ENCODE measurements around the gene WIPF2. TPM values are rescaled to one million over a fixed set of nuclear protein-coding genes. Genes with fewer than 3 reads are reported as not detected.

Gene WIPF2
- total and polyA plus RNA-seq, 12 donors = 5.2 to 30.2 (median 15.2) TPM

DNA sequence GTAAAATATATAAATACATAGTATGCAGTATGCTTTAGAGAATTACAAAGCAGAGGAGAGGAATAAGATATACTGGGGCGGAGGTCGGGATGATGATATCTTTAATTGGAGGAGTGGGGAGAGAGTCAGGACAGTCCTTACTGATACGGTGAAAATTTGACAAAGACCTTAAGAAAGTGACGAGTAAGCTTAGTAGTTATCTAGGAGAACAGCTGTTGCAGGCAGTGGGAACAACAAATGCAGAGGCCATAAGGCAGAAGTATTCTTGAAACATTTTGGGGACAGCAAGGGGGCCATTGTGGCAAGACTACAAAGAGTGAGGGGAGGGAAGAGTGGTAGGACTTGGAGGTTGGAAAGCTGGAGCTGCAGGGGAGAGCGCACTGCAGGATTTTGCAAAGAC, 46.2 kb downstream of the WIPF2 start:
- H3K9me3 ChIP-seq (replicated peaks in 1 of 3) = no peaks in the 10 kb centered on the region
- H3K4me3 ChIP-seq = no peak overlapping the region
- H3K27ac ChIP-seq = no peak overlapping the region
- peaks cover 0 to 61% of the 10 kb centered on the region in 2 donors for H3K36me3 ChIP-seq (replicated peaks in 1 of 2)
- WGBS, 4 donors = 89 to 92% (median 90%) methylated on average over 5 of the region's 5 CpGs
- H3K4me1 ChIP-seq (replicated peaks in 1 of 2) = no peaks in the 10 kb centered on the region
- intact Hi-C loops (cut with DNase I) = no loop called here
- DNase-seq = no peak
- H3K27me3 ChIP-seq = no peaks in the 10 kb centered on the region
- TF ChIP-seq, protein P1, sequence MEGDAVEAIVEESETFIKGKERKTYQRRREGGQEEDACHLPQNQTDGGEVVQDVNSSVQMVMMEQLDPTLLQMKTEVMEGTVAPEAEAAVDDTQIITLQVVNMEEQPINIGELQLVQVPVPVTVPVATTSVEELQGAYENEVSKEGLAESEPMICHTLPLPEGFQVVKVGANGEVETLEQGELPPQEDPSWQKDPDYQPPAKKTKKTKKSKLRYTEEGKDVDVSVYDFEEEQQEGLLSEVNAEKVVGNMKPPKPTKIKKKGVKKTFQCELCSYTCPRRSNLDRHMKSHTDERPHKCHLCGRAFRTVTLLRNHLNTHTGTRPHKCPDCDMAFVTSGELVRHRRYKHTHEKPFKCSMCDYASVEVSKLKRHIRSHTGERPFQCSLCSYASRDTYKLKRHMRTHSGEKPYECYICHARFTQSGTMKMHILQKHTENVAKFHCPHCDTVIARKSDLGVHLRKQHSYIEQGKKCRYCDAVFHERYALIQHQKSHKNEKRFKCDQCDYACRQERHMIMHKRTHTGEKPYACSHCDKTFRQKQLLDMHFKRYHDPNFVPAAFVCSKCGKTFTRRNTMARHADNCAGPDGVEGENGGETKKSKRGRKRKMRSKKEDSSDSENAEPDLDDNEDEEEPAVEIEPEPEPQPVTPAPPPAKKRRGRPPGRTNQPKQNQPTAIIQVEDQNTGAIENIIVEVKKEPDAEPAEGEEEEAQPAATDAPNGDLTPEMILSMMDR (IDR thresholded peaks at IDR 0.05) = no peak
- no peak for TF ChIP-seq POLR2A (IDR thresholded peaks at IDR 0.05)

DNA sequence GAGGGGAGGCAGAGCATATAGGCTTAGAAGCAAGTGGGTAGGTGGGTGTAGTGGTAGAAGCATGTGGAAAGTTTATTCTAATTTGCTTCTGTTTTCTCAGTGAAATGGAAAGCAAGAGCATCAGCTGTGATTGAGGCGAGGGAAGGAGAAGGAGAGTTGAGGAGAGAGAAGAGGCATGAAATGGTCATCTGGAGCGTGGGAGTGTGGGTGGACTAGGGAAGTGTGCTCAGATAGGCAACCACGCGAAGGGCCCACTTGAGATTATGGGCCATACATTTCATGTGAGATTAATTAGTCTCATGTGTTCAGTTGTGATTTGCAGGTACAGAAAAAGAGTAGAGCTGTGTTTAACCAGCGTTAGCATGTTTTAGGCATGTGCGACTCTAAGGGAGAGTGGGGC, 47.8 kb downstream of the WIPF2 start:
- TF ChIP-seq, protein P1 (IDR thresholded peaks at IDR 0.05) = no peak
- TF ChIP-seq POLR2A (IDR thresholded peaks at IDR 0.05) = no peak

DNA sequence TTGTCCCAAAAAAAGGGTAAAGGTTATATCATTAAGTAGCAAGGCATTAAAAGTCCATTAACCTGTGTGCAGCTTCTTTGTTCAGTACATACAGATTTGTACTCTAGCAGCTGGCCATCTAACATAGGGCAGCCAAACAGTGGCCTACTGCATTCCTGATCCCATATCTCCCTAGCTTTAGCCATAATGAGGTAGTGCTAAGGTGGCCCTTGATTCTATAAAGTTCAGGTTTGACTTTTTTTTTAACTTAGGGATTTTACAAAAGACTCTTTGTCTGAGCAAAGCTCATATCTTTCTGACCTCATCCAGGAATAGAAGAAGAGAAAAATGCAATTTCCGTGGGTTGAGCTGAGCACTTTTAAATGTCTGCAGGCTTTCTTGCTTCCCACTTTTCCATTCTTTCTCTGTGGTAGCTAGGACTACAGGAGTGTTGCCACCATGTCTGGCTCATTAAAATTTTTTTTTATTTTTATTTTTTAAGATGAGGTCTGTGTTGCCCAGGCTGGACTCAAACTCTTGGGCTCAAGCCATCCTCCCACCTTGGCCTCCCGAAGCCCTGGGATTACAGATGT, 49.1 kb downstream of the WIPF2 start:
- H3K36me3 ChIP-seq (replicated peaks in 1 of 2) = peaks cover 0 to 46% of the 10 kb centered on the region in 2 donors
- TF ChIP-seq, protein P1 (IDR thresholded peaks at IDR 0.05) = no peak
- TF ChIP-seq POLR2A (IDR thresholded peaks at IDR 0.05) = no peak
- H3K9me3 ChIP-seq (replicated peaks in 1 of 3) = no peaks in the 10 kb centered on the region
- DNase-seq = no peak
- no peaks in the 10 kb centered on the region for H3K27me3 ChIP-seq
- H3K27ac ChIP-seq = no peak overlapping the region
- intact Hi-C loops (cut with DNase I) = no loop called here
- WGBS, 4 donors = 66 to 95% (median 84%) methylated on average over 2 of the region's 2 CpGs
- H3K4me1 ChIP-seq (replicated peaks in 1 of 2) = no peaks in the 10 kb centered on the region
- H3K4me3 ChIP-seq = no peak overlapping the region

More for the DNA sequence above, 47.8 kb downstream of the WIPF2 start:
- WGBS, 4 donors = 93 to 95% (median 94%) methylated on average over 6 of the region's 6 CpGs
- intact Hi-C loops (cut with DNase I) = no loop called here
- DNase-seq = no peak
- no peak overlapping the region for H3K4me3 ChIP-seq
- peaks cover 0 to 54% of the 10 kb centered on the region in 2 donors for H3K36me3 ChIP-seq (replicated peaks in 1 of 2)
- no peaks in the 10 kb centered on the region for H3K9me3 ChIP-seq (replicated peaks in 1 of 3)
- no peak overlapping the region for H3K27ac ChIP-seq
- no peaks in the 10 kb centered on the region for H3K4me1 ChIP-seq (replicated peaks in 1 of 2)
- H3K27me3 ChIP-seq = no peaks in the 10 kb centered on the region

DNA sequence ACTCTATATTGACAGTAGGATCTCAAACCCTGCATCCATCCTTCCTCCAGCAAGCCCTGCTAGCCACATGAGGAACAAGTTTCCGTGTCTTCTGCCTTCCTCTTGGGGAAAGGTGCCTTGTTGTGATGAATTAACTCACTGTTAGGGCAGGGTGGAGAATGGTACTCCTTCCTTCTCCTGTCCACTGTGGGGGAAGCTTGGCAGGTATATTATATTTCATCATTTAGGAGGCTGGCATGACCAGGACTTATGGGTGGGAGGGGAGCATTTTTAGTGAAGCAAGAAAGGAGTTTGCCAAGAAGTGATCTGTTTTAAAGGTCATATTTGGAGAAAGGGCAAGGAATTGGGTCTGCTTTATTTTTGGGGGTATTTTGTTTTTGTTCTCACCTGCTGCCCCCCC, 59.3 kb downstream of the WIPF2 start:
- TF ChIP-seq, protein P1 (IDR thresholded peaks at IDR 0.05) = no peak
- no peak for TF ChIP-seq POLR2A (IDR thresholded peaks at IDR 0.05)
- Histone ChIP-seq H3K27me3 (no peaks in the 10 kb centered on the region), H3K36me3 (replicated peaks in 1 of 2) (peaks cover 0 to 77% of the 10 kb centered on the region in 2 donors), H3K4me1 (replicated peaks in 1 of 2) (peaks cover 0 to 1% of the 10 kb centered on the region in 2 donors), H3K27ac (no peak overlapping the region), H3K4me3 (no peak overlapping the region), H3K9me3 (replicated peaks in 1 of 3) (no peaks in the 10 kb centered on the region)
- DNase-seq = no peak
- intact Hi-C loops (cut with DNase I) = no loop called here
- WGBS, 4 donors = 71 to 94% (median 85%) methylated on average over 1 of the region's 1 CpG

Measured in adrenal gland (tissue), 12 donors.